Middle frontal gyrus (tissue), 1 donor: ENCODE measurements around the gene TRMT11.

Experiments used
- DNase-seq: peaks from one replicate; pipeline ENCODE4 v3.0.0-alpha.2; 2015; ENCODE audit warnings: low spot score; ENCODE audit errors: extremely low spot score

Gene TRMT11

GRCh38 chr6:126072834-126073233, 86.5 kb downstream of the TRMT11 start:
- DNase-seq, result no peak

- no peak for DNase-seq
Measured at GRCh38 chr6:126075335-126076071, 89.2 kb downstream of the TRMT11 start.

- DNase-seq, result no peak
Measured at GRCh38 chr6:126076992-126077664, 90.8 kb downstream of the TRMT11 start.

- DNase-seq, result no peak
Measured at GRCh38 chr6:126077810-126078776, 91.8 kb downstream of the TRMT11 start.

- DNase-seq, result no peak
Measured at GRCh38 chr6:126083875-126084274, 97.5 kb downstream of the TRMT11 start.

GRCh38 chr6:126086560-126086959, 100.2 kb downstream of the TRMT11 start:
- no peak for DNase-seq
